ENCODE results near the gene CYB561D2. TPM values are rescaled to one million over a fixed set of nuclear protein-coding genes. Genes with fewer than 3 reads are reported as not detected.

Gene CYB561D2
- total and polyA plus RNA-seq, 3 donors from 2014 or later: 16.0 to 21.1 (median 18.9) TPM

DNA sequence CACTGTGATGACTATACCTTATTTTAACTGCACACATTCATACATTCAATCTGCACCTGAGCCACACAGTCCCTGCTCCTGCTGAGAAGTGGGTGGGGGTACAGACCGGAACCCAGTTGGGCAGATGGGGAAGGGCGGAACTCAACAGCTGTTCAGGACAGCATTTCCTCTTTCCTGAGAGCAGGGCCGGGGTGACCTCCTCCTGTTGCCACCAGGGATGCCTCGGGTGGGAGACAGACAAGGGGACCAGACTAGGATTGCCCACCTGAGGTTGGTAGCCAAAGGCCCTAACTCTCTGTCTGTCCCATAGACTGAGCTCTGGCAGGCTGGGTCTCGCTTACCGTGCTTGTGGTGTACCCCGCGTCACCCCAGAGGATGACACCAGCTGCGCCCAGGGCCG, 32.0 kb upstream of the CYB561D2 start:
- H3K4me1 ChIP-seq: peaks cover 45% of the 10 kb centered on the region
- intact Hi-C loops (cut with DNase I; ENCODE audit: low total_unique reads): no loop called here
- no peak for DNase-seq
- H3K4me3 ChIP-seq: no peak overlapping the region
- TF ChIP-seq, protein P1, sequence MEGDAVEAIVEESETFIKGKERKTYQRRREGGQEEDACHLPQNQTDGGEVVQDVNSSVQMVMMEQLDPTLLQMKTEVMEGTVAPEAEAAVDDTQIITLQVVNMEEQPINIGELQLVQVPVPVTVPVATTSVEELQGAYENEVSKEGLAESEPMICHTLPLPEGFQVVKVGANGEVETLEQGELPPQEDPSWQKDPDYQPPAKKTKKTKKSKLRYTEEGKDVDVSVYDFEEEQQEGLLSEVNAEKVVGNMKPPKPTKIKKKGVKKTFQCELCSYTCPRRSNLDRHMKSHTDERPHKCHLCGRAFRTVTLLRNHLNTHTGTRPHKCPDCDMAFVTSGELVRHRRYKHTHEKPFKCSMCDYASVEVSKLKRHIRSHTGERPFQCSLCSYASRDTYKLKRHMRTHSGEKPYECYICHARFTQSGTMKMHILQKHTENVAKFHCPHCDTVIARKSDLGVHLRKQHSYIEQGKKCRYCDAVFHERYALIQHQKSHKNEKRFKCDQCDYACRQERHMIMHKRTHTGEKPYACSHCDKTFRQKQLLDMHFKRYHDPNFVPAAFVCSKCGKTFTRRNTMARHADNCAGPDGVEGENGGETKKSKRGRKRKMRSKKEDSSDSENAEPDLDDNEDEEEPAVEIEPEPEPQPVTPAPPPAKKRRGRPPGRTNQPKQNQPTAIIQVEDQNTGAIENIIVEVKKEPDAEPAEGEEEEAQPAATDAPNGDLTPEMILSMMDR (IDR thresholded peaks at IDR 0.05): no peak
- TF ChIP-seq POLR2A (IDR thresholded peaks at IDR 0.05): no peak
- H3K27me3 ChIP-seq: no peaks in the 10 kb centered on the region
- H3K27ac ChIP-seq: no peak overlapping the region
- 75 to 84% methylated on average over 6 to 10 of the region's 10 CpGs for WGBS, 2 donors
- no peaks in the 10 kb centered on the region for H3K9me3 ChIP-seq
- H3K36me3 ChIP-seq (ENCODE audit: low read depth, missing control alignments): no peaks in the 10 kb centered on the region

DNA sequence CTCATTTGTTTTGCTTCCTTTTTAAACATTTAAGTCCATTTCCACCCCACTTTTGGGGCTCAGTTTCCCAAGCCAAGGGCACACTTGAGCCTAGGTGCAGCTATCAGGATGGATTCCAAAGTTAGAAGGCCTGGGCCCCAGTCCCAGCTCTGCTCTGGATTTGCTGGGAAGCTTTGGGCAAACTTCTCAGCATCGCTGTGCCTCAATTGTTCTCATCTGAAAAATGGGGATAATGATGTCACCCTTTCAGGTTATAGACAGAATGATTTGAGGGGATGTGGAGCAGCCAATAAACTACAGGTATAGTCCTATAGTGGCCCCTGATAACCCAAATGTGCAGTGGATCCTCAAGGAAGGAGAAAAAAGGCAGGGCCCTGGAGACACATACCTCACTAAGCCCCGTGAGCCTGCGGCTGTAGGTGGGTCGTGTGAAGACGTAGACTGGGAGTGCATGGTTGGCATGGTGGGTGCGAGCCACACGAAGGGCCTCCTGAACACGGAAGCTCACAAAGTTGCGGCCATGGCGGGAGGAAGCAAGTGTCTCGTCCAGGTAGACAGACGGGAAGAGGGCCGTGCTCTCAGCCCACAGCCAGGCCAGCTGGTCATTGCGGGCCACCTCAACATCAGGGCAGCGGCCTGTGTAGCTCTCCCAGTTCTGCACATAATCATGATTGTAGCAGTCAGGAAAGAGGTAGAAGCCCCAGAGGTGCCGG, 31.3 kb upstream of the CYB561D2 start:
- 83 to 90% methylated on average over 16 of the region's 16 CpGs for WGBS, 2 donors

DNA sequence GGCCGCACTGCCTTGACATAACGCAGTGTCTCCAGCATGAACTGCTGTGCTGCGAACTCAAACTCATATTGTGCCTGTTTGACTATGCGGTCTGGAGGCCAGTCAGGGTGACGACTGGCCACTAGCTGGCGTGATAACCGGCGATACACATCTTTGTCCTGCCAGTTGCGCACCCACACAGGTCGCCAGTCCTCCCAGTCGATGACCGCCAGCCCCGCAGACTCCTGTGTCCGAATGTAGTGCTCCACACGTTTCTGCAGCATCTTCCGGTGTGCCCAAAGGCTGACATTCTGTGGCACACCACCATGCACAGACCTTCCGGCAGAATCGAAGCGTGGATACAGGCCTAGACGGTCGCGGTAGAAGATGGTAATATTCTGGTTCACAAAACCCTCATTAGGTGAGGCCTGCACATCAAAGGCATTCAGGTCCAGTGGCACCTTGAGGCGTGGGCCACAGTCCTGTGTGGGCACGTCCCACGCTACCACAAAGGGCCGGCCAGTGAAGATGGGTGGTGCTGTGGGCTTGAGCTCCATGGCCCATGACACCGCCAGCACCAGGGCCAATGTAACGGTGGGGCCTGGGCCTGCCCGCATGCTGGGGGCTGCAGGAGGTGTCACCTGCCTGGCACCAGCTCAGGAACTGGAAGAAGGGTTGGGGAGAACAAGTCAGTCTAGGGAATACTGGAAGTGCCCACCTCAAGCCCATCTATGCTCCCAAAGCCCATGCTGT, 30.6 kb upstream of the CYB561D2 start:
- DNase-seq: no peak
- no peaks in the 10 kb centered on the region for H3K36me3 ChIP-seq (ENCODE audit: low read depth, missing control alignments)
- H3K4me3 ChIP-seq: peak overlapping the region; percentile 76 to 82
- intact Hi-C loops (cut with DNase I; ENCODE audit: low total_unique reads): loop anchor here (10.0 kb wide), 1 partner anchor 65 kb away; no protein-coding TSS in a partner anchor
- H3K4me1 ChIP-seq: peaks cover 53% of the 10 kb centered on the region
- TF ChIP-seq, protein P1 (IDR thresholded peaks at IDR 0.05): no peak
- no peak for TF ChIP-seq POLR2A (IDR thresholded peaks at IDR 0.05)
- peak overlapping the region; percentile 93 to 96 for H3K27ac ChIP-seq
- H3K9me3 ChIP-seq: no peaks in the 10 kb centered on the region
- WGBS, 2 donors: 46 to 76% methylated on average over 22 to 29 of the region's 29 CpGs
- H3K27me3 ChIP-seq: no peaks in the 10 kb centered on the region

More for the DNA sequence above, 31.3 kb upstream of the CYB561D2 start:
- no peak overlapping the region for H3K27ac ChIP-seq
- H3K27me3 ChIP-seq: no peaks in the 10 kb centered on the region
- no peak for DNase-seq
- no peaks in the 10 kb centered on the region for H3K36me3 ChIP-seq (ENCODE audit: low read depth, missing control alignments)
- no peak for TF ChIP-seq POLR2A (IDR thresholded peaks at IDR 0.05)
- TF ChIP-seq, protein P1 (IDR thresholded peaks at IDR 0.05): no peak
- H3K4me3 ChIP-seq: no peak overlapping the region
- H3K9me3 ChIP-seq: no peaks in the 10 kb centered on the region
- intact Hi-C loops (cut with DNase I; ENCODE audit: low total_unique reads): no loop called here
- H3K4me1 ChIP-seq: peaks cover 52% of the 10 kb centered on the region

DNA sequence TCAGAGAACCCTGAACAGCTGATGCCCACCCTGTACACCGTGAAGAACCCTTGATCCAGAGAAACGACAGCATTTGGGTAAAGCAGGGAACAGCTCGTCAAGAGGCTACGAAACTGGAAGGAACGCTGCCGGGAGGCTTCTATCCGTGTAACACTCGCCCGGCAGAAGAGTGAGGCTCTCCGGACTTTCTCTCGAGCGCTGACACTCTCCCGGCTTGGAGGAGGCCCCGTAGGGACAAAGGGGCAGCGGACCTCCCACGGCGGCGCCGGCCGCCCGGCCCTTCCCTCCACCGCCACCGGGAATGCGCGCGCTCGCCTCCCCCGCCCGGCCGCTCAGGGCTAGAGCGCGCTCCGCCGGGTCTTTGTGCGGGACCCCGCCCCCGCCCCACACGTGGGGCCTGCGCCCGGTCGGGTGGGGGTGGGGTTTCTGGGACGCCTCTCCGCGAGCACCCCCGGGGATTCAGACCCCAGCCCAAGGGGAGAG, 29.8 kb upstream of the CYB561D2 start:
- no peaks in the 10 kb centered on the region for H3K9me3 ChIP-seq
- intact Hi-C loops (cut with DNase I; ENCODE audit: low total_unique reads): loop anchor here (10.0 kb wide), 1 partner anchor 66 kb away; no protein-coding TSS in a partner anchor
- peak overlapping the region; percentile 76 to 82 for H3K4me3 ChIP-seq
- H3K27ac ChIP-seq: peak overlapping the region; percentile 93 to 96
- no peak for TF ChIP-seq POLR2A (IDR thresholded peaks at IDR 0.05)
- TF ChIP-seq, protein P1 (IDR thresholded peaks at IDR 0.05): no peak
- peaks cover 53% of the 10 kb centered on the region for H3K4me1 ChIP-seq
- peak; percentile 89 for DNase-seq
- H3K36me3 ChIP-seq (ENCODE audit: low read depth, missing control alignments): no peaks in the 10 kb centered on the region
- no peaks in the 10 kb centered on the region for H3K27me3 ChIP-seq
- 0% methylated on average over 3 to 17 of the region's 45 CpGs for WGBS, 2 donors

Measured in testis (tissue), 3 donors.